Astrocyte (in vitro differentiated cells and primary cell): ENCODE data around the gene KCNJ5.

Source experiments
- EZH2 ChIP-seq: IDR thresholded peaks from 2 replicates; pipeline ENCODE4 v1.6.1; 2012; ENCODE audit warnings: mild to moderate bottlenecking, low read length, inconsistent platforms; ENCODE audit not compliant: insufficient read depth
- TF ChIP-seq, protein P1 (sequence below): IDR thresholded peaks from 2 replicates; pipeline ENCODE4 v1.5.1; 2011; ENCODE audit warnings: low read depth, mild to moderate bottlenecking, inconsistent platforms, low read length, moderate library complexity; ENCODE audit not compliant: insufficient read depth

DNA sequence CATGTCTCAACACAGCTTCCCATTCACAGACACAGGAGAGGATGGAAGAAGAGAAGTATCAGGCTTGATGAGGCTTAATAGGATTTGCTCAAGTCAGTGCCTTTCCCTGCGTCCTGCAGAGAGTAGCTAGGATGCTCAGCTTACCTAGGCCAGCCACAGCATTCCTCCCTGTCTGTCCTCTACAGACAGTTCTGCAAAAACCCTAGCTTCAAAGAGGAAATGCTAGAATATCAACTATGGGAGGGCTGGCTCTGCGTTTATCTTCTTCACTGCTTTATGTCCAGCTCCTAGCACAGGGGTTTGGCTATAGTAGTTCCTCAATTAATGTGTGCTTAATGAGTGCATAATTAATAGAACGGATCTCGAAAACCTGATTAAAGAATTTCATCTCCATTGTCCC is 16.4 kb downstream of the KCNJ5 start:
- TF ChIP-seq, protein P1, sequence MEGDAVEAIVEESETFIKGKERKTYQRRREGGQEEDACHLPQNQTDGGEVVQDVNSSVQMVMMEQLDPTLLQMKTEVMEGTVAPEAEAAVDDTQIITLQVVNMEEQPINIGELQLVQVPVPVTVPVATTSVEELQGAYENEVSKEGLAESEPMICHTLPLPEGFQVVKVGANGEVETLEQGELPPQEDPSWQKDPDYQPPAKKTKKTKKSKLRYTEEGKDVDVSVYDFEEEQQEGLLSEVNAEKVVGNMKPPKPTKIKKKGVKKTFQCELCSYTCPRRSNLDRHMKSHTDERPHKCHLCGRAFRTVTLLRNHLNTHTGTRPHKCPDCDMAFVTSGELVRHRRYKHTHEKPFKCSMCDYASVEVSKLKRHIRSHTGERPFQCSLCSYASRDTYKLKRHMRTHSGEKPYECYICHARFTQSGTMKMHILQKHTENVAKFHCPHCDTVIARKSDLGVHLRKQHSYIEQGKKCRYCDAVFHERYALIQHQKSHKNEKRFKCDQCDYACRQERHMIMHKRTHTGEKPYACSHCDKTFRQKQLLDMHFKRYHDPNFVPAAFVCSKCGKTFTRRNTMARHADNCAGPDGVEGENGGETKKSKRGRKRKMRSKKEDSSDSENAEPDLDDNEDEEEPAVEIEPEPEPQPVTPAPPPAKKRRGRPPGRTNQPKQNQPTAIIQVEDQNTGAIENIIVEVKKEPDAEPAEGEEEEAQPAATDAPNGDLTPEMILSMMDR = no peak
- no peak for TF ChIP-seq EZH2
